ENCODE data around the gene HECA.
"Not testable (repeated sequence)": the region's sequence is repeated elsewhere in the genome, so short reads cannot be mapped to it uniquely, and the experiment has no call there.

HECA gene

GRCh38 chr6:139135578-139136545 is 982 bp downstream of the HECA start:
- DNase-seq (ENCODE audit: low spot score): no peak

DNA sequence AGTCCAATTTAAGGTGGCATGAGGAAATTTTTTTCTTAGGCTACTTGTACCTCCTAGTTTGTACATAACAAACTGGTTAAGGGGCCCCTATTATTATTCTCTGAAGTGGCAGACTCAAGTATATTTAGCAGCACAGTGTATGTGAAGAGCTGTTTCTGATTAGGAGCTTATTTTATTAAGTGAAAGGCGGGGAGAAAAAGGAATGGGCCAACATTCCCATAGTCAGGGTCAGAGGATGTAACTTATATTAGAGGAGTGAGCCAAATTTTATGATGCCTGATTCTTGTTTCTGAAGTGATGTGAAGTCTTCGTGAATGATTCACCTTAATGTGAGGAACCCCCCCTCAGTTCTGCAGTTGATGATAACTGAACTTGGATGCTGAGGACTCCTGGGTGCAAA is 2.8 kb downstream of the HECA start:
- no peak for DNase-seq (ENCODE audit: low spot score)

GRCh38 chr6:139140854-139141253 is 6.0 kb downstream of the HECA start:
- not testable (repeated sequence) for DNase-seq (ENCODE audit: low spot score)

DNA sequence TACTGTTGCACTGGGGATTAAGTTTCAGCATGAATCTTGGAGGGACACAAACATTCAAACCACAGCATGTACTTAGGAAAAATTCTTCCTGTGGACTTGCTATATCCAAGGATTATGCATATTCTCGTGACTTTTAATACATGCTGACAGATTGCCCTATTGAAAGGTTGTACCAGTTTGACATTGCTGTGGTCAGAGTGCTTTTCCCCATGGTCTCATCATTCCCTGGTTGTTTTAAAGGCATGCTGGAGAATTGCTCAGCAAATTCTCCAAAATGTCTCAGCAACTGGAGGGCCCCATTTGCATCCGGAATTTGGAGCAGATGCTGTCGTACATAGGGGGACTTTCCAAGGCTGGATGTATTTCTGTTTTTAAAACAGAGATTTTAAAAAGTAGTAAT is 7.4 kb downstream of the HECA start:
- no peak for DNase-seq (ENCODE audit: low spot score)

DNA sequence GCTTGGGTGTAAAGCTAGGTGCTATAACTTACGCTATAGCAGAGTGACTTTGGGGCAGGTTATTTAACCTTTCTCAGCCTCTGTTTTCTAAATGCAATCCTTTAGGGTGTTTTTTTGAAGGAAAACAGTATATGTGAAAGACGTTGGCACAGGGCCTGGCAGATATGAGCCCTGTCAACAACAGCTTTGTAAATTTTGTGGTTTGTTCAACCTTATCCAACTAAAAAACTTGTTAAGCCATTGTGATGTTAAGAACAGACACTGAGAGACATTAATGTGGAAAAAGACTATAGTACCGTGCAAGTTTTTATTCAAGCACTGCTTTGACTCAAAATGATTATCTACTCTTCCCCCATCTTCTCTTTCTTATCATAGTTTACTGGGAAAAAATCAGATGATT is 8.2 kb downstream of the HECA start:
- DNase-seq (ENCODE audit: low spot score): no peak

DNA sequence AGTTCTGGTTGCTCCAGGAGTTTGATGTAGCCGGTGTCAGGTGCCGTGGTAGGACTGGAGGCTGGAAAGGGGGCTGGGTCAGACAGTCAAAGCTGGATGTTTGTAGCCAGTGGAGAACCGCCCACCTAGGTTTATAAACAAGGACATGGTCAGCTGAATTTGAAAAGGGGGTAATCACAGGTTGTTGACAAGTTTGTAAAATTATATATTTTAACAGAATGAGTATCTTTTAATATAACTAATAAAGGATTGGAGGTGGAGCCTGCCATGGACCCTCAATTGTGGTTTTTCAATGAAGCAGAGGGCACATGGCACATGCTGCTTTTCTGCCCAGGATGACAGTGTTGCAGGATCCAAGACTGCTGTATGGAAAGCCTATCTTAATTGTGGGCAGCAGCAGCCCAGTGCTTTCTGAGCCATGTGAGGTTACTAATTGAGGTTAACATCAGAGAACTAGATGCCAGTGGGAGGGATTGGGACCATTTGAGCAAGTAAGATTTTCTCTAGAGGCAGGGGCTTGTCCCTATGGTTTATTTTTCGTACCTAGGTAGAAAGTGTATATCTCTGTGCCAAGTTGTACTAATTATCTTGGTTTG is 9.7 kb downstream of the HECA start:
- DNase-seq (ENCODE audit: low spot score): no peak

GRCh38 chr6:139145661-139146060 is 10.8 kb downstream of the HECA start:
- DNase-seq (ENCODE audit: low spot score): no peak

DNA sequence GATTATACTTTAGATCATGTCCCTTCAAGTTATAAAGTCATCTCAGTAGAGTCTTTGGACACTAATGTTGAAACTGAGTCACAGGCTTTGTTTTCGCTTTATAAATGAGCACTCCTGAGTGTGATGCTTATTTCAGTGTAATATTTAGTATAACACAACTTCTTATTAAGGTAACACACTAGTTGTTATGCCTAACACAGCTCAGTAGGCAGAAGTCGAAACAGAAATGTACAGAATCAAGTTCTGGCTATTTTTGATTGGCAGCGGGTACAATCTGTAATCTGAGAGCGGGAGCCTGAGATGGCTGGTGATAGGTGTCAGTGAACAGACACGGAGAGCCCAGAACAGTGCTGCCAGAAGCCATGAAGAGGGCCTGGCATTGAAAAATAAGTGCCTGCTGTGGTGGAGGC is 11.4 kb downstream of the HECA start:
- no peak for DNase-seq (ENCODE audit: low spot score)

GRCh38 chr6:139147628-139148027 is 12.7 kb downstream of the HECA start:
- DNase-seq (ENCODE audit: low spot score): no peak

GRCh38 chr6:139148557-139149235 is 13.8 kb downstream of the HECA start:
- no peak for DNase-seq (ENCODE audit: low spot score)

DNA sequence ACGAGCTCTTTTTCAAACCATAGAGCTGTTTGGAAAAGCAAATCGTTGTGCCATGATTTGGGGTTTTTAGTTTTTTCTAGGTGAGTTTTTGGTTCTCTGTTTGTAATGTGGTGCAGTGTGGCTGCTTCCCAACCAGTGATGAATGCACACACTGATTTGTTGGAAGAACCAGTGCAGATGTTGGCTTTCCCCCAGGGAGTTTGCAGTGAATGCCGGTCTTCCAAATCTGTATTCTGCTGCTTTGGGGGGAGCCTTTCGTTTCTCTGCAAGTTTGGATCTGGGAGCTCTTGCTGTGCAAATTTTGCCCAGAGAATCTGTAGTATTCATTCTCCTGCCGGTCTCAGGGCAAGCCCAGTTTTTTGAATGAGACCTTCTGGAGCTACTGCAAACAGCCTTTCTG is 14.5 kb downstream of the HECA start:
- DNase-seq (ENCODE audit: low spot score): no peak

DNA sequence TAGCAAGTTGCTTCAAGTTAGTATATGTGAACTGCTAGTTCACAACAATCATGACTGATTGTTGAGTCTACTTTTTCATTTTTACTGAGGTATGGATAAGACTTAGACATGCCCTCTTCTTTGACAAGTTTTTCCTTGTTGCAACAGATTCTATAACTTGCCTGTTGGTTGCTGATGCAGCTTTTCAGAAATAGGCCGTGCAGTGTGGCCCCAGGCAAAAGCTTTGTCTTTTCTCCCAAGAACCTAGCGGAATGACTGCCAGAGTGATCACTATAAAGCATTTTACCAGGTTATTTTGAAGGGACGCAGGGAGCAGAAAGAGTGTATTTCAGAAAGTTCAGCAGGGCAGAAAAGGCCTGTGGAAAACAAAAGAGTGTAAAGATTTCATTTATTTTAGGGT is 16.0 kb downstream of the HECA start:
- DNase-seq (ENCODE audit: low spot score): no peak

DNA sequence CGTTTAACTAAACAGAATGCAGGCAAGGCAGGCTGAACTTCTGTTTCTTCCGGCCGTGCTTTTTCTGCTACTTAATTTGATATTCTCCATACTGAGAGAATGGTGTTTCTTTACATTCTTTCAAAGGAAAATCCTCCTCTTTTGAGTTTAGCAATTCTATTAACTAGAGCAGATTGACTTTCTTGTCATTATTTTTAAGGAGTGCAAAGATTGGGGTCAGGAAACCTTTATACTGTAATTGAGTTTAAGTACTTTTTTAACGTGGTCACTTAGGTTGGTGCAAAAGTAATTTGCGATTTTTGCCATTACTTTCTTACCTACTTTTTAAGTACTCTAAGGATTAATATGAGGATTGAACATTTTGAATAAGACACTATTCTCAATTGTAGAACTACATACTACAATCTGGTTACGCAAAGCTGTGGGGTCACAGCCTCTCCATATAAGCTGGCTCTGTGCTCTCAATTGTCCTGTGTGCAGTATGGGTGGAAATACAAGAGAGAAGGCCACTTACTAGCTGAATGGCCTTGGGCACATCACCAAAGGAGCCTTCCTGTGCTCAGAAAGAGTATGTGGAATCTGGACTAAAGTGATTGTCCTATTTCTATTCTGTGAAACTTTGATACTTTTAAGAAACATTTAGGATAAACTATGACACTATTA is 16.7 kb downstream of the HECA start:
- no peak for DNase-seq (ENCODE audit: low spot score)

- no peak for DNase-seq (ENCODE audit: low spot score)
These were observed 17.4 kb downstream of the HECA start for GRCh38 chr6:139152088-139152891.

DNA sequence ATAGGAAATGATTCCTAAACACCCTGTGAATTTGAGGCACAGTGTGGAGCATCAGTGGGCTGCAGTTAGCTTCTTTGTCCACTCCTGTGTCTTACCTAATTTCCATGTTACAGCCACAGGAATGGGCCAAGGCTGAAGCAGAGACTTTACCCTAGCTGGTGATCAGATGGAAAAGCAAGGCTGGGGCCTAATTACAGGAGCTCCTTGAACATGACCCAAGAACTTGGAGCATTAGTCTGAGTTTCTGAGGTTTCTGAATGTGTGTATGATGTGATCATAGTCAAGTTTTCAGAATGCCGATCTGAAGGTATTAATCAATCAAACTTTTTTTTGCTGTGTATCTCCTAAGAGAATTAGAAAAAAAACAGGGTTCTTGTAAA is 18.0 kb downstream of the HECA start:
- no peak for DNase-seq (ENCODE audit: low spot score)

DNA sequence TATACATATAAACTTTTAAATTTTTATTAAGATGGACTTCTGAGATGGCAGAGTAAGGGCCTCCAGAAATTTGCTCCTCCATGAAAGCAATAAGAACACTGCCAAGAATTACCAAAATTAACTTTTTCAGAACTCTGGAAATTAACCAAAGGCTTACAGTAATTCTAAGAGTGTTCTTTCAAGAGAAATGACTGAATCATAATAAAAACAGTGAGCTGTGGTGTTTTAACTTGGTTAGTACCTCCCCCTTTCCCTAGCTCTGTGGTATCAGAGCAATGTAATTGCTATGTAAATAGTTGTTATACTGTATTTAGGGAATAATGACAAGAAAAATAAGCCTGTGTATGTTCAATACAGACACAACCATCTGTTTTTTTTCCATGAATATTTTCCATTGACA is 19.0 kb downstream of the HECA start:
- no peak for DNase-seq (ENCODE audit: low spot score)

DNA sequence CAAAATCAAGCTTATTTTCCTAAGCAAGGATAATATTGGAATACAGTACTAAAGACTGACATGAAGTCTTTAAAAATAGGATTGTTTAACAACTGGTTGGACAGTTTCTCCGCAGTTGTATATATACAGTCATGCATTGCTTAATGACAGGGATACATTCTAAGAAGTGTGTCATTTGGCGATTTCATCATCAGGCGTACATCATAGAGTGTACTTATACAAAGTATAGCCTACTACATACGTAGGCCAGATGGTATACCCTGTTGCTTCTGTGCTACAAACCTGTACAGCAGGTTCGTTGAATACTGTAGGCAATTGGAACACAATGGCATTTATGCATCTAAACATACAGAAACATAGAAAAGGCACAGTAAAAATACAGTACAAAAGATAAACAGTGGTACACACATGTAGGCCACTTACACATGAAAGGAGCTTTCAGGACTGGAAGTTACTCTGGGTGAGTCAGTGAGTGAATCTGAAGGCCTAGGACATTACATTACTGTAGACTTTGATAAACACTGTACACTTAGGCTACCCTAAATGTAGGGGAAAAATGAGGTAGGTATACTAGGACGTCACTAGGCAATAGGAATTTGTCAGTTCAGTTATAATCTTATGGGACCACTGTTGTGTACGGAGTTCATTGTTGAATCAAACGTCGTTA is 20.1 kb downstream of the HECA start:
- no peak for DNase-seq (ENCODE audit: low spot score)

DNA sequence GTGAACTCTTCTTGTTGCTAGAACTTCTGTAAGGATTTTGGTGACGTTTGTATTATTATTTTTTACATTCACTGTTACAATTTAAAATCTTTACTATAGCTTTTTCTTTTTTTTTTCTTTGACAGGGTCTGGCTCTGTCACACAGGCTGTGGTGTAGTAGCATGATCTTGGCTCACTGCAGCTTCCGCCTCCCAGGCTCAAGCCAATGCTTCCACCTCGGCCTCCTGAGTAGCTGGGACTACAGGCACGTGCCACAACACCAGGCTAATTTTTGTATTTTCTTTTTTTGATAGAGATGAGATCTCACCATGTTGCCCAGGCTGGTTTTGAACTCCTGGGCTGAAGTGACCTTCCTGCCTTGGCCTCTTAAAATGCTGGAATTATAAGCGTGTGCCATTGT is 21.2 kb downstream of the HECA start:
- DNase-seq (ENCODE audit: low spot score): no peak

DNA sequence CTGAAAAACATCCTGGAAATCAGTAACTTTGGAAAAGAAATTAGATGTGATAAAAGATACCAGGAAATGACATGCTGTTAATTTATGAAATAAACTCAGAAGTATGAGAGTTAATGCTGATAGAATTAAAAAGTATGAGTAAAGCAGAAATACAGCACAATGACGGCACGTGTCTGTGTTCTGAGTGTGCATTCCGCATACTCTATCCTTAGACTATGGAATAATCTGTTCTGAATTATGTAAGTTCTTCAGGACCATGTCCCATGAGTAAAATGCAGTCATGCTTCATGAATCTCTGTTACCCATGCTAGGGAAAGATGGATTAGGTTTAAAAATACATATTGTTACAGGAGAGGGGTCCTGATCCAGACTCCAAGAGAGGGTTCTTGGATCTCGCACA is 21.7 kb downstream of the HECA start:
- no peak for DNase-seq (ENCODE audit: low spot score)

DNA sequence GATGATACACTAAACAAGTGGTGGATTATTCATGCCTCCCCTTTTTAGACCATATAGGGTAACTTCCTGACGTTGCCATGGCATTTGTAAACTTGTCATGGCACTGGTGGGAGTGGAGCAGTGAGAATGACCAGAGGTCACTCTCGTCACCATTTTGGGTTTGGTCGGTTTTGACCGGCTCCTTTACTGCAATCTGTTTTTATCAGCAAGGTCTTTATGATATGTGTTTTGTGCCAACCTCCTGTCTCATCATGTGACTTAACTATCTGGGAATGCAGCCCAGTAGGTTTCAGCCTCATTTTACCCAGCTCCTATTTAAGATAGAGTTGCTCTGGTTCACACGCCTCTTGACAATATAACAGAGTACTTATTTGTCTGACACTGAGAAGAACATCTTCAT is 22.2 kb downstream of the HECA start:
- DNase-seq (ENCODE audit: low spot score): not testable (repeated sequence)

DNA sequence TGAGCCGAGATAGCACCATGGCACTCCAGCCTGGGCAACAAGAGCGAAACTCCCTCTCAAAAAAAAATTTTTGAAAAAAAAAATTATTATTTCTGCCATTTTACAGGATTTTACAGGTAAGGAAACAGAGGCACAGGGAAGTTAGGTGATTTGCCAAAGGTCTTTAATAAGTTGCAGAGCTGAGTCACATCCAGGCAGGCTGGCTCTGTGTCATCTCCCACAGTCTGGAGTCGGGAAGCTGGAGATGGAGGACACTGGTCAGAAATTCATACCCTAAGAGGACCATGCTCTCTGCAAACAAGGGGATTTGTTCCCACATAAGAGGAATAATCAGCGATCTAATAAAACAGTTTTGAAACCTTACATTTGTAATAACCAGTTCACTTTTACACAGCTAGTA is 24.1 kb downstream of the HECA start:
- DNase-seq (ENCODE audit: low spot score): no peak

All from putamen (tissue), 1 donor.